ENCODE data around the gene TBXT.
"Not testable (repeated sequence)": the region's sequence is repeated elsewhere in the genome, so short reads cannot be mapped to it uniquely, and the experiment has no call there.

The TBXT gene

DNA sequence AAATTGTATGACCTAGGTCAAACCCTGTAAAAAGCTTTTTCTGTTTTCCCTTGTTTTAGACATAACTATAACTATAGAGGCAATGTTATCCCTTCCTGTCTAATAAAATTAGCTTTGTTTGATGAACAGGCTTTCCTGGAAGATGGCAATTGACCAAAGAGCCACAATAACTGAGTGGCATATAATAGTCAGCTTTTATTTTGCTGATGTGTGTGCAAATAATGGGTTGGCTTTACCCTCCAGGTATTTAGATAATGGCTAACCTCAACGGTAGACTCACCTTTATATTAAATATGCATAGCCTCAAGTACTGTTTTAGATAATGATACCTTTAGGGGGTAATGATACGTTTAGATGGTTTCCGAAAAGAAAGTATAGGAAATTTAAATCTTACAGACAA is 15.0 kb downstream of the TBXT start:
- no peak overlapping the region for H3K4me3 ChIP-seq (ENCODE audit: low read depth, low read length)
- no peak overlapping the region for H2AFZ ChIP-seq (ENCODE audit: low read length, unreplicated experiment)
- H3K27me3 ChIP-seq (ENCODE audit: insufficient read depth, low read length): peaks cover 28% of the 10 kb centered on the region; the same call in 1 of the 2 replicates
- no peak overlapping the region for H3K27ac ChIP-seq (ENCODE audit: low read depth, low read length)
- H3K4me1 ChIP-seq (ENCODE audit: control insufficient read depth, insufficient read depth, low read length, unreplicated experiment): no peaks in the 10 kb centered on the region
- no peaks in the 10 kb centered on the region for H3K36me3 ChIP-seq (ENCODE audit: insufficient read depth, low read length)
- no peaks in the 10 kb centered on the region for H3K79me2 ChIP-seq (ENCODE audit: control insufficient read depth, insufficient read depth, low read length, unreplicated experiment)

DNA sequence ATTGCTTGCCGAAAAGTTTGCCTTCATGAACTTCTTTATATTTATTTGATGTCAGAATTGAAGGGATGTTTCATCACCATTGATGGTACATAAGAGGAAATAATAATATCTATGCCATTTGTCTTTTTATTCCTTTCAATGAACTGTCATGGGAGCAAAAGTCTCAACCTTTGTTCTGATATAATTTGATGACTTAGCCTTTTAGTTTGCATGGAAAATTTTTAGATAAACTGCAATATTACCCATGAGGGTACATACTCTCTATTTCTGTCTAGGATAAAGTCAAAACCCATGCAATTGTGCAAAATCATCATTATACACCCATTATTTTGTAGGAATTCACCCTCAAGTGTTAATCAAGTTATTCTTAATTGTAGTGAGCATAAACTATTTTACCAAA is 15.9 kb downstream of the TBXT start:
- Histone ChIP-seq H3K27me3 (ENCODE audit: insufficient read depth, low read length) (peaks cover 20% of the 10 kb centered on the region; the same call in 1 of the 2 replicates), H3K36me3 (ENCODE audit: insufficient read depth, low read length) (no peaks in the 10 kb centered on the region), H3K79me2 (ENCODE audit: control insufficient read depth, insufficient read depth, low read length, unreplicated experiment) (no peaks in the 10 kb centered on the region), H3K27ac (ENCODE audit: low read depth, low read length) (no peak overlapping the region), H3K4me3 (ENCODE audit: low read depth, low read length) (no peak overlapping the region), H3K4me1 (ENCODE audit: control insufficient read depth, insufficient read depth, low read length, unreplicated experiment) (no peaks in the 10 kb centered on the region), H2AFZ (ENCODE audit: low read length, unreplicated experiment) (no peak overlapping the region)

DNA sequence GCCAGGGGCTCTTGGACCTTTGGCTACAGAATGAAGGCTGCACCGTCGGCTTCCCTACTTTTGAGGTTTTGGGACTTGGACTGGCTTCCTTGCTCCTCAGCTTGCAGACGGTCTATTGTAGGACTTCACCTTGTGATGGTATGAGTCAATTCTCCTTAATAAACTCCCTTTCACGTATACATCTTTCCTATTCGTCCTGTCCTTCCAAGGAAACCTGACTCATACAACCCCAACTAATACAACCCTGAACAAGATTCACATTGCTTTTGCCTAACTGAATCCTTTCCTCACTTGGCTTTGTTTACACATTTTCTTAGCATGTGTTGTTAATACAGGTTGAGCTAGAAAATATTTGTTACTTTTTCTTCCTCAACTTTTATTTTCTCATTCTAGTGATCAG is 21.9 kb downstream of the TBXT start:
- Histone ChIP-seq H3K36me3 (ENCODE audit: insufficient read depth, low read length) (no peaks in the 10 kb centered on the region), H2AFZ (ENCODE audit: low read length, unreplicated experiment) (no peak overlapping the region), H3K27ac (ENCODE audit: low read depth, low read length) (no peak overlapping the region), H3K27me3 (ENCODE audit: insufficient read depth, low read length) (peaks cover 4% of the 10 kb centered on the region; the same call in 1 of the 2 replicates), H3K4me1 (ENCODE audit: control insufficient read depth, insufficient read depth, low read length, unreplicated experiment) (no peaks in the 10 kb centered on the region), H3K4me3 (ENCODE audit: low read depth, low read length) (no peak overlapping the region), H3K79me2 (ENCODE audit: control insufficient read depth, insufficient read depth, low read length, unreplicated experiment) (no peaks in the 10 kb centered on the region)

DNA sequence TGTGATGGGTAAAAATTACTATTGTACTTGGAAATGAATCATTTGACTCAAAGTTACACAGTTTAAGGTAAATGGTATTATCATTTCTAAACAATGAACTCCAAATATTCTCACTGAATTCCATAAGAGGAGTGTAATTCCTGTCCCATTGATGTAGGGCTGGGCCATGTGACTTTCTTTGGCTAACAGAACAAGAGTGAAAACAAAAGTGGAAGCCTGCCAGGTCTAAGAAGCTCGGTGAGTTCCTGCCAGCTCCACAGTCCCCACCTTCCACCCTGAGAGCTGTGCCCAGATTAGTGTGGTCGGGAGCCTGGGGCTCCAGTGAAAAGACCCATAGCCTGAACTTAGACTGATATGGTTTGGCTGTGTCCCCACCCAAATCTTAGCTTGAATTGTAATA is 24.6 kb downstream of the TBXT start:
- no peak overlapping the region for H3K4me3 ChIP-seq (ENCODE audit: low read depth, low read length)
- H3K79me2 ChIP-seq (ENCODE audit: control insufficient read depth, insufficient read depth, low read length, unreplicated experiment): no peaks in the 10 kb centered on the region
- H2AFZ ChIP-seq (ENCODE audit: low read length, unreplicated experiment): no peak overlapping the region
- no peaks in the 10 kb centered on the region for H3K36me3 ChIP-seq (ENCODE audit: insufficient read depth, low read length)
- H3K4me1 ChIP-seq (ENCODE audit: control insufficient read depth, insufficient read depth, low read length, unreplicated experiment): no peaks in the 10 kb centered on the region
- no peak overlapping the region for H3K27ac ChIP-seq (ENCODE audit: low read depth, low read length)
- H3K27me3 ChIP-seq (ENCODE audit: insufficient read depth, low read length): peaks cover 4% of the 10 kb centered on the region; the same call in 1 of the 2 replicates

DNA sequence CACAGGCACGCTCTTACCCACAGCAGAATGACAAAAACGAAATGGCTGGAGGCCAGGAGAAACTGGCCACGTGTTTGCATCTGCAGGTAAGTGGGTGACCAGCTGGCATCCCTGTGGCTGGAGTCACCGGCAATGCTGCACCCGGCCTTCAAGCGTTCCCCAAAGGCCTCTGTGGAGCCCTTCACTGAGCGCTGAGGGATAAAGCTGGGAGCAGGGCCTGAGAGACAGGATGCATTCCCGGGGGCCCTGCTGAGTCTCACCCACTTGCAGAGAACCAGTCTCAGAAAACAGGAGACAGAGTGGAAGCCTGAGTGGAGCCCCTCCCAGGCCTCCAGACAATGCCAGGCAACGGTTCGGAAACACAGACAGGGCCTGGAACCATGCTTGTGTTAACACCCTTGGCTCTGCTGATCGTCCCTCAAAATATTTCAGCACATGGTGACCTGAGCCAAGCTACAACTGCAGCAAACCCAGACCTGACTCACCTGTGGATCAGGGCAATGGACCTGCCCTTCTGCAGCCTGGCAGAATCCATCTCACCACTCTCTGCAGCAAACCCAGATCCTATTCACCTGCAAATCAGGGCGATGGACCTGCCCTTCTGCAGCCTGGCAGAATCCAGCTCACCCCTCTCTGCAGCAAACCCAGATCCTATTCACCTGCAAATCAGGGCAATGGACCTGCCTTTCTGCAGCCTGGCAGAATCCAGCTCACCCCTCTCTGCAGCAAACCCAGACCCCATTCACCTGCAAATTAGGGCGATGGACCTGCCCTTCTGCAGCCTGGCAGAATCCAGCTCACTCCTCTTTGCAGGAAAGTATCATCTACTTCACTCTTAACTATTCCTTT is 39.8 kb downstream of the TBXT start:
- Histone ChIP-seq H3K27me3 (ENCODE audit: insufficient read depth, low read length) (peaks cover 28% of the 10 kb centered on the region), H3K4me1 (ENCODE audit: control insufficient read depth, insufficient read depth, low read length, unreplicated experiment) (no peaks in the 10 kb centered on the region), H3K27ac (ENCODE audit: low read depth, low read length) (no peak overlapping the region), H3K4me3 (ENCODE audit: low read depth, low read length) (no peak overlapping the region), H3K79me2 (ENCODE audit: control insufficient read depth, insufficient read depth, low read length, unreplicated experiment) (no peaks in the 10 kb centered on the region), H2AFZ (ENCODE audit: low read length, unreplicated experiment) (no peak overlapping the region), H3K36me3 (ENCODE audit: insufficient read depth, low read length) (no peaks in the 10 kb centered on the region)

DNA sequence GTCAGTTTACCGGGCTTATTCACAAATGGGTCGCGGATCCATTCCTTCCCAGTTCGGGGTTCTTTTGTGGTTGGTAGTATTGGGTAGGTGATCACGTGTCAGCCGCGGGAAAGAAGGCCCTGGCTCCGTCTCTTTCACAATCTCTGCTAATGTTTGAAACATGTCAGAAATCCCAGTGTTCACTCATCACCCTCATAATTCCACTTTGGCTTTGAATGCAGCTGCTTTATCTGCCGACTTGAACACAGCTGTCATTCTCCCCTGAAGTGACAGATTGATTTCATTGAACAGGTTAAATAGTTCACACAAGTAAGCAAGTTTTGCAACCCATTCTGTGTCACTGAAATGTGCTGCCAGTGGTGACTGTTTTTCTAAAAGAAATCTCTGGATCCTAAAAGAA is 44.5 kb downstream of the TBXT start:
- not testable (repeated sequence) for H3K4me1 ChIP-seq (ENCODE audit: control insufficient read depth, insufficient read depth, low read length, unreplicated experiment); H3K36me3 ChIP-seq (ENCODE audit: insufficient read depth, low read length); H2AFZ ChIP-seq (ENCODE audit: low read length, unreplicated experiment); H3K4me3 ChIP-seq (ENCODE audit: low read depth, low read length); H3K27ac ChIP-seq (ENCODE audit: low read depth, low read length); H3K79me2 ChIP-seq (ENCODE audit: control insufficient read depth, insufficient read depth, low read length, unreplicated experiment); H3K27me3 ChIP-seq (ENCODE audit: insufficient read depth, low read length)

DNA sequence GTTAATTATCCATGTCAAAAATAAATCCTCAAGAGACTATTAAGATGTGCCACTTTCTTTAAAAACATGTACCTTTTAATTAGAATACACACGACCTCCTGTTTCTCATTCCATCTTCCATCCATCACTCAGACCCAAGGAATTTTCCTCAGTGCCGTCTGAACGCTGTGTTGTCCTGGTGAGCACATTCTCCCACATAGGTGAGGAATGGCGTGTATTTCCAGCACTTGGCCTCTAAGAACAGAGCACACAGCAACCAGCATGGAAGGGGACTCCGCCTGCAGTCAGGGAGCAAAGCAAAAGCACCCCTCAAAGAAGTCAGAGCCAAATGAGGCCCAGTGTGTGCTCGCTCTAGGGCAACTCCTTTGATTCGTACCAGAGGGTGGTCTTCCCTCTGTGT is 45.9 kb downstream of the TBXT start:
- no peak overlapping the region for H2AFZ ChIP-seq (ENCODE audit: low read length, unreplicated experiment)
- no peaks in the 10 kb centered on the region for H3K4me1 ChIP-seq (ENCODE audit: control insufficient read depth, insufficient read depth, low read length, unreplicated experiment)
- no peak overlapping the region for H3K27ac ChIP-seq (ENCODE audit: low read depth, low read length)
- H3K36me3 ChIP-seq (ENCODE audit: insufficient read depth, low read length): no peaks in the 10 kb centered on the region
- H3K4me3 ChIP-seq (ENCODE audit: low read depth, low read length): no peak overlapping the region
- H3K27me3 ChIP-seq (ENCODE audit: insufficient read depth, low read length): peaks cover 8% of the 10 kb centered on the region
- no peaks in the 10 kb centered on the region for H3K79me2 ChIP-seq (ENCODE audit: control insufficient read depth, insufficient read depth, low read length, unreplicated experiment)

DNA sequence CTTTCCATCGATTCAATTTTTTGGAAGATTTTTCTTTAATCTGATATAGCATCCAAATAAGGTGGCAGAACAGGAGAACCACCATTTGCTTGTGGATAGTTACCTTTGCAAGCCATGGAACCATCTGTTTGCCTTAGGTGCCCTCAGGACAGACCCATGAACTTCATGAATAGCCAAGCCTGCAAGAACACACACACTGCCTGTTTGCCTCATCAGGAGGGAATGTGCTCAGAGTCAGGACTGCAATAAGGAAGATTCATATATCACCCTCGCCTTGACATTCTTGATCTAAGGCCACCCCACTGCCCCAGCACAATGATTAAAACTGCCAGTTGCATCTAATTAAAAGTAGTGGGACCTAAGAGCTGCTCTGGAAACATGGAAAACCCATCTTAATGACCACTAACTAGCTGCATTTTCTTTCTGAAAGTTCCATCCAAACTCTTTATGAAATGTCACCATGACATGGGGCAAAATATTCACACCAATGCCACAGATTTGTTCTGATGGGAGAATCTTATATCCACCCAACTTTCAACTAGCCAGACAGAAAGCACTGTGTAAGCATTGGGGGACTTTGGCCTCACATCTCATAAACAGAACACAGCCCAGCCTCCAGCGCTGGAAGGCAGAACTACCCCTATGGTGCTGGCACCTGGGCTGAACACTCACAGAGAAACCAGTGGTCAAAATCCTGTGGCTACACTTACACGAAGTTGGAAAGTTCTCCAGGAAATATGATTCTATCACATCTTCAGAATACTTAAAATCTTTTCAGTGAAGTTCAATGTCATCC is 48.3 kb downstream of the TBXT start:
- Histone ChIP-seq H3K27me3 (ENCODE audit: insufficient read depth, low read length) (peaks cover 8% of the 10 kb centered on the region), H3K79me2 (ENCODE audit: control insufficient read depth, insufficient read depth, low read length, unreplicated experiment) (no peaks in the 10 kb centered on the region), H2AFZ (ENCODE audit: low read length, unreplicated experiment) (no peak overlapping the region), H3K4me3 (ENCODE audit: low read depth, low read length) (peak overlapping the region; percentile 40; the same call in 1 of the 2 replicates), H3K27ac (ENCODE audit: low read depth, low read length) (no peak overlapping the region), H3K4me1 (ENCODE audit: control insufficient read depth, insufficient read depth, low read length, unreplicated experiment) (no peaks in the 10 kb centered on the region), H3K36me3 (ENCODE audit: insufficient read depth, low read length) (no peaks in the 10 kb centered on the region)

DNA sequence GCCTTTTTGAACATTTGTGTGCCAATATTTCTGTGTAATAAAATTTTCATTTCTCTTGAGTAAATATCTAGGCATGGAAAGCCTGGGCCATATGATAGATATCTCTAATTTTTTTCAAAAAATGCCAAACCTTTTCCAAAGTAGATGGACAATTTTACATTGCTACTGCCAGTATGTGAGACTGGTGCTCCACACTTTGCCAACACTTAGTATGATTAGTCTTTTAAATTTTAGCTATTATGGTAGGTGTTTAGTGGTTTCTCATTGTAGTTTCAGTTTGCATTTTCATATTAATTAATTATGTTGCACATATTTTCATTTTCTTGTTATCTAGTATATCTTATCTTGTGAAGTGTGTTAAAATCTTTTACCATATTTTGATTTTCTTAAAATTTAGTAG is 52.0 kb downstream of the TBXT start:
- Histone ChIP-seq H3K4me3 (ENCODE audit: low read depth, low read length) (no peak overlapping the region), H3K27ac (ENCODE audit: low read depth, low read length) (no peak overlapping the region), H2AFZ (ENCODE audit: low read length, unreplicated experiment) (no peak overlapping the region), H3K79me2 (ENCODE audit: control insufficient read depth, insufficient read depth, low read length, unreplicated experiment) (no peaks in the 10 kb centered on the region), H3K27me3 (ENCODE audit: insufficient read depth, low read length) (0 out of 2 replicates have a peak, but pooled peaks cover 13% of the 10 kb centered on the region), H3K4me1 (ENCODE audit: control insufficient read depth, insufficient read depth, low read length, unreplicated experiment) (no peaks in the 10 kb centered on the region), H3K36me3 (ENCODE audit: insufficient read depth, low read length) (no peaks in the 10 kb centered on the region)

DNA sequence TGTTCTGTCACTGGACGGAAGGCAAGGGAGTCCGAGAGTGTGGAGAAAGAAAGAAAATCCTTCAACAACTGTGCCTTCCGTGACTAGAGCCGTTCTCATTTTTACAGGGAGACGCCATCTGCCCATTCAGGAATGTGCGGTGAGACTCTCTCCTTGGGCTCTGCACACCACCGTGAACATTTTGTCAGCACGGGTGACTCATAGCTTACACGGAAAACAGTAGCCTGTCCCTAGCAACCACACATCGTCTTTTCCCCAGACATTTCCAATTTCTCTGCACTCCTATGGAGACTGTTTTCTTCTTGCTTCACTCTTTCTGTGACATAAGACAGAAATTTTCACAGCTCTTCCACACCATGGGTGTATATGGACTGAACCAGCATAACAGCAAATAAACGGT is 55.1 kb downstream of the TBXT start:
- no peaks in the 10 kb centered on the region for H3K4me1 ChIP-seq (ENCODE audit: control insufficient read depth, insufficient read depth, low read length, unreplicated experiment)
- H3K27me3 ChIP-seq (ENCODE audit: insufficient read depth, low read length): peaks cover 25% of the 10 kb centered on the region
- no peak overlapping the region for H2AFZ ChIP-seq (ENCODE audit: low read length, unreplicated experiment)
- H3K4me3 ChIP-seq (ENCODE audit: low read depth, low read length): no peak overlapping the region
- H3K79me2 ChIP-seq (ENCODE audit: control insufficient read depth, insufficient read depth, low read length, unreplicated experiment): no peaks in the 10 kb centered on the region
- H3K27ac ChIP-seq (ENCODE audit: low read depth, low read length): no peak overlapping the region
- H3K36me3 ChIP-seq (ENCODE audit: insufficient read depth, low read length): no peaks in the 10 kb centered on the region

DNA sequence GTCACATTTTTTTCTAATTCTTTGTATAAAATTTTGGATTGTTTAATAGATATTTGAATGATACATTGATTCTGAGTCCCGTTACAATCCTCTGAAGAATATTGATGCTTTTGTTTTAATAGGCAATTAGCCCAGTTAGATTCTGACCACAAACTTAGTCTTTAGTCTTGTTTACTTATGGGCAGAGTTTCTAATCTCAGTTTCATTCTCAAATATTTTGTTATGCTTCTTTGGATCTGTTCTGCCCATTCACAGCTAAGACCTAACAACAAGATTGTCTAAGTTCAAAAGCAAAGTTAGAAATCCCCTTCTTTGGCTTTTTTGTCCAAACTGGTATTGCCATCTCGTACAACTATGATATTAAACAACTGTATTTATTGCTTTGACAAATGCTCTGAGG is 58.0 kb downstream of the TBXT start:
- Histone ChIP-seq H3K4me3 (ENCODE audit: low read depth, low read length) (no peak overlapping the region), H3K36me3 (ENCODE audit: insufficient read depth, low read length) (no peaks in the 10 kb centered on the region), H3K27ac (ENCODE audit: low read depth, low read length) (no peak overlapping the region), H2AFZ (ENCODE audit: low read length, unreplicated experiment) (no peak overlapping the region), H3K79me2 (ENCODE audit: control insufficient read depth, insufficient read depth, low read length, unreplicated experiment) (no peaks in the 10 kb centered on the region), H3K27me3 (ENCODE audit: insufficient read depth, low read length) (peaks cover 28% of the 10 kb centered on the region), H3K4me1 (ENCODE audit: control insufficient read depth, insufficient read depth, low read length, unreplicated experiment) (no peaks in the 10 kb centered on the region)

All from ACC112 (cell line).